Measurements from ENCODE around the gene CERS3. TPM values are rescaled to one million over a fixed set of nuclear protein-coding genes. Genes with fewer than 3 reads are reported as not detected.

The CERS3 gene
- total and polyA plus RNA-seq, 2 experiments from 2014 or later = not detected

GRCh38 chr15:100426937-100427336 lies 101.8 kb downstream of the CERS3 start:
- H3K4me3 ChIP-seq = no peak overlapping the region
- no peaks in the 10 kb centered on the region for H3K36me3 ChIP-seq (ENCODE audit: low read depth)
- DNase-seq = no peak
- no peaks in the 10 kb centered on the region for H3F3A ChIP-seq (ENCODE audit: insufficient read depth)
- no peaks in the 10 kb centered on the region for H4K20me1 ChIP-seq (ENCODE audit: insufficient read depth)
- 47 to 48% methylated on average over 10 of the region's 10 CpGs for WGBS, 2 experiments (ENCODE audit: low coverage in 1 of 2, low lambda C conversion rate in 2 of 2, missing lambda C conversion rate in 2 of 2)
- no peaks in the 10 kb centered on the region for H3K9me3 ChIP-seq (ENCODE audit: low read depth)
- no peak for TF ChIP-seq EZH2phosphoT487 (IDR thresholded peaks at IDR 0.05; ENCODE audit: insufficient read depth, low read depth)
- TF ChIP-seq EZH2 (IDR thresholded peaks at IDR 0.05; ENCODE audit: insufficient read depth, poor library complexity, severe bottlenecking) = no peak
- no peak overlapping the region for H3K27ac ChIP-seq
- no peaks in the 10 kb centered on the region for H3K9me2 ChIP-seq (ENCODE audit: insufficient read depth)
- H3K4me1 ChIP-seq (ENCODE audit: insufficient read depth) = no peaks in the 10 kb centered on the region
- H2AFZ ChIP-seq = no peak overlapping the region
- no peaks in the 10 kb centered on the region for H3K79me2 ChIP-seq (ENCODE audit: insufficient read depth)
- no peak overlapping the region for H3K9ac ChIP-seq
- no peak overlapping the region for H3K4me2 ChIP-seq (ENCODE audit: unreplicated experiment)
- in situ Hi-C loops (cut with MboI) = no loop called here
- H3K27me3 ChIP-seq (replicated peaks; ENCODE audit: insufficient read depth) = no peaks in the 10 kb centered on the region

DNA sequence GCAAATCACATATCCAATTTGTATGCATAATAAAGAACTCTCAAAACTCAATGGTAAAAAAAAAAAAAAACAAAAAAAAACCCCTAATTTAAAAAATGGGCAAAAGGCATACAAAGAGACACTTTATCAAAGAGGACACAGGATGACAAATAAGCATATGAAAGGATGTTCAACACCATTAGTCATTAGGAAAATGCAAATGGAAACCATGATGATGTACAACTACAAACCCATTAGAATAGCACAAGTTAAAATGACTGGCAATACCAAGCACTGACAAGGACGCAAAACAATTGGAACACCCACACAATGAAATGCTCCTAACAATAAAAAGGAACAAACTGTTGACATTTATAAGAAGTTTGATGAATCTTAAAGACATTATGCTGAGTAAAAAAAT lies 123.6 kb downstream of the CERS3 start:
- 78 to 95% methylated on average over 1 of the region's 1 CpG for WGBS, 2 experiments (ENCODE audit: low coverage in 1 of 2, low lambda C conversion rate in 2 of 2, missing lambda C conversion rate in 2 of 2)
- no peaks in the 10 kb centered on the region for H3K27me3 ChIP-seq (replicated peaks; ENCODE audit: insufficient read depth)
- H3K4me1 ChIP-seq (ENCODE audit: insufficient read depth) = no peaks in the 10 kb centered on the region
- in situ Hi-C loops (cut with MboI) = no loop called here
- no peaks in the 10 kb centered on the region for H3F3A ChIP-seq (ENCODE audit: insufficient read depth)
- H3K9ac ChIP-seq = no peak overlapping the region
- H3K36me3 ChIP-seq (ENCODE audit: low read depth) = no peaks in the 10 kb centered on the region
- H3K4me2 ChIP-seq (ENCODE audit: unreplicated experiment) = no peak overlapping the region
- no peak overlapping the region for H3K4me3 ChIP-seq
- H4K20me1 ChIP-seq (ENCODE audit: insufficient read depth) = no peaks in the 10 kb centered on the region
- H3K9me2 ChIP-seq (ENCODE audit: insufficient read depth) = no peaks in the 10 kb centered on the region
- DNase-seq = no peak
- TF ChIP-seq EZH2 (IDR thresholded peaks at IDR 0.05; ENCODE audit: insufficient read depth, poor library complexity, severe bottlenecking) (no peak), EZH2phosphoT487 (IDR thresholded peaks at IDR 0.05; ENCODE audit: insufficient read depth, low read depth) (no peak)
- no peak overlapping the region for H2AFZ ChIP-seq
- H3K79me2 ChIP-seq (ENCODE audit: insufficient read depth) = no peaks in the 10 kb centered on the region
- no peak overlapping the region for H3K27ac ChIP-seq
- H3K9me3 ChIP-seq (ENCODE audit: low read depth) = no peaks in the 10 kb centered on the region

- in situ Hi-C loops (cut with MboI) = no loop called here
- H3F3A ChIP-seq (ENCODE audit: insufficient read depth) = no peaks in the 10 kb centered on the region
- H4K20me1 ChIP-seq (ENCODE audit: insufficient read depth) = no peaks in the 10 kb centered on the region
- no peak overlapping the region for H3K27ac ChIP-seq
- H2AFZ ChIP-seq = no peak overlapping the region
- H3K9me2 ChIP-seq (ENCODE audit: insufficient read depth) = no peaks in the 10 kb centered on the region
- H3K4me3 ChIP-seq = no peak overlapping the region
- no peak overlapping the region for H3K4me2 ChIP-seq (ENCODE audit: unreplicated experiment)
- no peaks in the 10 kb centered on the region for H3K36me3 ChIP-seq (ENCODE audit: low read depth)
- no peaks in the 10 kb centered on the region for H3K27me3 ChIP-seq (replicated peaks; ENCODE audit: insufficient read depth)
- no peak for TF ChIP-seq EZH2 (IDR thresholded peaks at IDR 0.05; ENCODE audit: insufficient read depth, poor library complexity, severe bottlenecking)
- no peak for TF ChIP-seq EZH2phosphoT487 (IDR thresholded peaks at IDR 0.05; ENCODE audit: insufficient read depth, low read depth)
- DNase-seq = no peak
- 41 to 43% methylated on average over 6 of the region's 6 CpGs for WGBS, 2 experiments (ENCODE audit: low coverage in 1 of 2, low lambda C conversion rate in 2 of 2, missing lambda C conversion rate in 2 of 2)
- no peaks in the 10 kb centered on the region for H3K4me1 ChIP-seq (ENCODE audit: insufficient read depth)
- no peaks in the 10 kb centered on the region for H3K9me3 ChIP-seq (ENCODE audit: low read depth)
- H3K79me2 ChIP-seq (ENCODE audit: insufficient read depth) = no peaks in the 10 kb centered on the region
- H3K9ac ChIP-seq = no peak overlapping the region
These were observed 127.8 kb downstream of the CERS3 start for GRCh38 chr15:100400996-100401395.

DNA sequence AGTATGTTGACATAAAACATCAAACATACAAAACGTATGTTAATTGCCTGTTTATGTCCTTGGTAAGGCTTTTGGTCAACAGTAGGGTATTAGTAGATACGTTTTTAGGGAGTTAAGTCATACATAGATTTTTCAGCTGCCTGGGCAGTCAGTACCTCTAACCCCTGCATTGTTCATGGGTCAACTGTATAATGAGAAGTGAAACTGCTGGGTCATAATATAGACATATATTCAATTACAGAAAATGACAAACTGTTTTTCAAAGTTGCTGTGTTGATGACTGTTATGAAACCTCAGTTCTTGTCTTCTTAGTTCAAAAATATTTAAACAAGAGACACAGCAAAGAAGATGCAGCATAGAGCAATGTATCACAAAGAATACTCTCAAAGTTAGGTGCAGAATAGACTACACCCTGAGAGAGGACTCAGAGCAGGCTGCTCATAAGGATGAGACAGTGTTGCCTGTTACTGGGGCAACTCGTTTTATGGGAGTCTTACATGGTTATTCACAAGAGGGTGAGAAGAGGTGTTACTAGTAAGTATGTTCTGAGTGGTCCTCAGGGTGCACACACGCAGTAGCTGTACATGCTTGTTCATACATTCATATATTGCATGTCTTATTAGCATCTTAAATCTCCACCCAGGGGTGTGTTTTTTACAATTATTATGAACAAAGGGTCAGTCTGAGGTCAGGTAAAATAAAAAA lies 133.9 kb downstream of the CERS3 start:
- H3K4me3 ChIP-seq = no peak overlapping the region
- 2 to 12% methylated on average over 4 of the region's 4 CpGs for WGBS, 2 experiments (ENCODE audit: low coverage in 1 of 2, low lambda C conversion rate in 2 of 2, missing lambda C conversion rate in 2 of 2)
- no peaks in the 10 kb centered on the region for H3K9me3 ChIP-seq (ENCODE audit: low read depth)
- H3K9me2 ChIP-seq (ENCODE audit: insufficient read depth) = no peaks in the 10 kb centered on the region
- H4K20me1 ChIP-seq (ENCODE audit: insufficient read depth) = no peaks in the 10 kb centered on the region
- no peaks in the 10 kb centered on the region for H3K79me2 ChIP-seq (ENCODE audit: insufficient read depth)
- in situ Hi-C loops (cut with MboI) = no loop called here
- no peaks in the 10 kb centered on the region for H3F3A ChIP-seq (ENCODE audit: insufficient read depth)
- no peak for DNase-seq
- H3K9ac ChIP-seq = no peak overlapping the region
- H2AFZ ChIP-seq = no peak overlapping the region
- no peak overlapping the region for H3K4me2 ChIP-seq (ENCODE audit: unreplicated experiment)
- TF ChIP-seq EZH2phosphoT487 (IDR thresholded peaks at IDR 0.05; ENCODE audit: insufficient read depth, low read depth) = no peak
- no peak for TF ChIP-seq EZH2 (IDR thresholded peaks at IDR 0.05; ENCODE audit: insufficient read depth, poor library complexity, severe bottlenecking)
- H3K36me3 ChIP-seq (ENCODE audit: low read depth) = no peaks in the 10 kb centered on the region
- no peaks in the 10 kb centered on the region for H3K27me3 ChIP-seq (replicated peaks; ENCODE audit: insufficient read depth)
- H3K4me1 ChIP-seq (ENCODE audit: insufficient read depth) = no peaks in the 10 kb centered on the region
- no peak overlapping the region for H3K27ac ChIP-seq
